H1 (cell line): ENCODE measurements around the gene AMOT. TPM values are rescaled to one million over a fixed set of nuclear protein-coding genes. Genes with fewer than 3 reads are reported as not detected.

Experiments
- CTCF ChIA-PET: fragments of 300-600 bp; sonication (Branson Sonifier 250); formaldehyde crosslinking; loops from one replicate; lab custom pipeline; 2021; ENCODE audit not compliant: partially characterized antibody; lab: Charles Lee
- POLR2A ChIA-PET: fragments of 300-600 bp; sonication (Branson Sonifier 250); formaldehyde crosslinking; loops from one replicate; lab custom pipeline; 2021; ENCODE audit warnings: inconsistent platforms; ENCODE audit not compliant: partially characterized antibody; lab: Charles Lee
- DNase-seq, 2 experiments: peaks; one replicate each; pipeline versions ENCODE4 v3.0.0 to v3.0.0-alpha.2; 2010 to 2022; ENCODE audit warnings: low spot score in 2 of 2, low read depth in 1 of 2, mixed read lengths in 1 of 2
- FAIRE-seq: peaks from 2 replicates; lab custom pipeline; 2011; peaks lifted over from hg19 to GRCh38; lab: Jason Lieb, UNC
- H2AFZ ChIP-seq: 2 replicates; pipeline ENCODE4 v1.8.1; 2012; ENCODE audit warnings: low read length, inconsistent platforms
- H2AK5ac ChIP-seq: 2 replicates; pipeline ENCODE4 v1.6.1; 2013; ENCODE audit warnings: low read depth, low read length
- H2BK120ac ChIP-seq: replicated peaks from 2 replicates; pipeline ENCODE3; 2013; ENCODE audit warnings: low read depth, low read length, inconsistent platforms
- H2BK12ac ChIP-seq: 2 replicates; pipeline ENCODE4 v1.6.1; 2013; ENCODE audit warnings: low read depth, low read length
- H2BK15ac ChIP-seq: 2 replicates; pipeline ENCODE4 v1.6.1; 2013; ENCODE audit warnings: low read length
- H2BK20ac ChIP-seq: 2 replicates; pipeline ENCODE4 v1.6.1; 2013; ENCODE audit warnings: low read length
- H2BK5ac ChIP-seq: 2 replicates; pipeline ENCODE4 v1.6.1; 2013; ENCODE audit warnings: low read depth, low read length
- H3K14ac ChIP-seq: 2 replicates; pipeline ENCODE4 v1.6.1; 2013; ENCODE audit warnings: inconsistent platforms; ENCODE audit not compliant: insufficient read length
- H3K18ac ChIP-seq: 2 replicates; pipeline ENCODE4 v1.6.1; 2013; ENCODE audit warnings: low read length; ENCODE audit errors: extremely low read depth
- H3K23ac ChIP-seq: 2 replicates; pipeline ENCODE4 v1.6.1; 2013; ENCODE audit warnings: inconsistent platforms; ENCODE audit not compliant: insufficient read length
- H3K23me2 ChIP-seq: 2 replicates; pipeline ENCODE4 v1.6.1; 2013; ENCODE audit warnings: low read depth, low read length
- H3K27ac ChIP-seq: 2 replicates; pipeline ENCODE4 v1.6.1; 2011; ENCODE audit warnings: low read depth, low read length, inconsistent platforms
- H3K27me3 ChIP-seq, 4 experiments: replicated peaks in 1 of 4; 1 replicate in 1 of 4; 2 replicates in 3 of 4; pipeline versions ENCODE4 v1.6.1 to v1.8.1; 2011 to 2013; ENCODE audit warnings: low read length in 3 of 4, mild to moderate bottlenecking in 3 of 4, inconsistent platforms in 2 of 4, mixed read lengths in 2 of 4, moderate library complexity in 1 of 4; ENCODE audit not compliant: control insufficient read depth in 3 of 4, insufficient read depth in 3 of 4; ENCODE audit errors: extremely low read depth in 1 of 4
- H3K36me3 ChIP-seq, 4 experiments: 2 replicates each; pipeline versions ENCODE4 v1.6.1 to v1.8.1; 2011 to 2013; ENCODE audit warnings: mild to moderate bottlenecking in 4 of 4, low read length in 3 of 4, moderate library complexity in 2 of 4, control low read depth in 1 of 4, inconsistent platforms in 1 of 4; ENCODE audit not compliant: insufficient read depth in 4 of 4, control insufficient read depth in 2 of 4
- H3K4ac ChIP-seq: replicated peaks from 2 replicates; pipeline ENCODE3; 2013; ENCODE audit warnings: low read length, low read depth, mixed read lengths, inconsistent platforms; ENCODE audit not compliant: insufficient read length
- H3K4me1 ChIP-seq, 4 experiments: replicated peaks in 1 of 4; 1 replicate in 1 of 4; 2 replicates in 3 of 4; pipeline versions ENCODE4 v1.6.1 to v1.8.1; 2011 to 2013; ENCODE audit warnings: low read length in 3 of 4, inconsistent platforms in 2 of 4, mixed read lengths in 1 of 4; ENCODE audit not compliant: insufficient read depth in 4 of 4, control insufficient read depth in 3 of 4
- H3K4me2 ChIP-seq, 2 experiments: 2 replicates each; pipeline versions ENCODE4 v1.6.1 to v1.8.1; 2011 to 2013; ENCODE audit warnings: low read depth in 2 of 2, low read length in 2 of 2, control low read depth in 1 of 2, inconsistent platforms in 1 of 2, mild to moderate bottlenecking in 1 of 2; ENCODE audit not compliant: insufficient read depth in 1 of 2
- H3K4me3 ChIP-seq, 4 experiments: fragments of 200-600, 300-600 bp in 1 of 4; sonication (generic), shearing (Covaris generic), sonication (Bioruptor Twin) in 1 of 4; 2 replicates each; pipeline versions ENCODE4 v1.5.1 to v1.8.1; 2011 to 2016; ENCODE audit warnings: low read length in 4 of 4, low read depth in 3 of 4, control low read depth in 2 of 4, inconsistent platforms in 2 of 4, mild to moderate bottlenecking in 2 of 4, mixed read lengths in 1 of 4, moderate library complexity in 1 of 4; ENCODE audit not compliant: insufficient read depth in 2 of 4; ENCODE audit errors: extremely low read depth in 1 of 4
- H3K56ac ChIP-seq: replicated peaks from 2 replicates; pipeline ENCODE3; 2013; ENCODE audit warnings: low read depth, mild to moderate bottlenecking, mixed read lengths, low read length, inconsistent platforms; ENCODE audit not compliant: insufficient read length
- H3K79me1 ChIP-seq: 2 replicates; pipeline ENCODE4 v1.6.1; 2013; ENCODE audit warnings: low read depth, low read length, control low read depth
- H3K79me2 ChIP-seq, 2 experiments: 2 replicates each; pipeline versions ENCODE4 v1.6.1 to v1.8.1; 2012 to 2013; ENCODE audit warnings: low read length in 2 of 2, mild to moderate bottlenecking in 2 of 2, inconsistent platforms in 1 of 2; ENCODE audit not compliant: insufficient read depth in 2 of 2, control insufficient read depth in 1 of 2
- H3K9ac ChIP-seq, 4 experiments: replicated peaks in 1 of 4; 1 replicate in 1 of 4; 2 replicates in 3 of 4; pipeline versions ENCODE4 v1.6.1 to v1.8.1; 2011 to 2013; ENCODE audit warnings: low read depth in 3 of 4, low read length in 3 of 4, control low read depth in 2 of 4, mild to moderate bottlenecking in 2 of 4, moderate library complexity in 2 of 4, inconsistent platforms in 1 of 4; ENCODE audit errors: extremely low read depth in 1 of 4
- H3K9me3 ChIP-seq, 2 experiments: 2 replicates each; pipeline versions ENCODE4 v1.6.1 to v1.8.1; 2012 to 2013; ENCODE audit warnings: mild to moderate bottlenecking in 2 of 2, moderate library complexity in 2 of 2, control low read depth in 1 of 2, inconsistent platforms in 1 of 2, low read depth in 1 of 2, low read length in 1 of 2, mixed read lengths in 1 of 2; ENCODE audit not compliant: insufficient read depth in 2 of 2
- H4K20me1 ChIP-seq, 2 experiments: replicated peaks in 1 of 2; 2 replicates each; pipeline versions ENCODE3 to v1.8.1; 2011 to 2013; ENCODE audit warnings: inconsistent platforms in 2 of 2, low read length in 2 of 2, mild to moderate bottlenecking in 1 of 2; ENCODE audit not compliant: insufficient read depth in 2 of 2, control insufficient read depth in 1 of 2
- H4K5ac ChIP-seq: 2 replicates; pipeline ENCODE4 v1.6.1; 2013; ENCODE audit warnings: low read length, low read depth, mixed read lengths, inconsistent platforms; ENCODE audit not compliant: insufficient read length
- H4K8ac ChIP-seq: 2 replicates; pipeline ENCODE4 v1.8.0; 2013; ENCODE audit warnings: mild to moderate bottlenecking, moderate library complexity, low read length, inconsistent platforms; ENCODE audit not compliant: insufficient read depth; ENCODE audit errors: extremely low read depth
- H4K91ac ChIP-seq: replicated peaks from 2 replicates; pipeline ENCODE3; 2013; ENCODE audit warnings: low read length, mixed read lengths, inconsistent platforms; ENCODE audit not compliant: insufficient read length
- CBX8 ChIP-seq: fragments of 300-800, 300-1000 bp; sonication (generic); IDR thresholded peaks from 2 replicates; pipeline ENCODE4 v1.7.1; 2016; ENCODE audit warnings: low read depth, low read length, borderline replicate concordance
- CEBPB ChIP-seq: IDR thresholded peaks from 2 replicates; pipeline ENCODE4 v1.6.1; 2012; ENCODE audit warnings: low read depth, low read length
- CHD2 ChIP-seq: IDR thresholded peaks from 2 replicates; pipeline ENCODE4 v1.6.1; 2012; ENCODE audit warnings: low read length, improper control_type of control experiment
- GABPA ChIP-seq: IDR thresholded peaks from 2 replicates; pipeline ENCODE4 v1.6.1; 2011; ENCODE audit warnings: mild to moderate bottlenecking, low read length, moderate library complexity, borderline replicate concordance; ENCODE audit not compliant: insufficient read depth
- HDAC6 ChIP-seq: IDR thresholded peaks from one replicate; pipeline ENCODE4 v1.7.1; 2012; ENCODE audit warnings: low read depth, mild to moderate bottlenecking, inconsistent platforms, low read length, moderate library complexity
- NRF1 ChIP-seq: IDR thresholded peaks from 2 replicates; pipeline ENCODE4 v1.6.1; 2011; ENCODE audit warnings: mild to moderate bottlenecking, low read depth, low read length, improper control_type of control experiment
- POLR2A ChIP-seq, 2 experiments: IDR thresholded peaks; 1 replicate in 1 of 2; 2 replicates in 1 of 2; pipeline ENCODE4 v1.6.1; 2011; ENCODE audit warnings: low read depth in 2 of 2, low read length in 2 of 2, mild to moderate bottlenecking in 2 of 2; ENCODE audit errors: control extremely low read depth in 1 of 2
- RAD21 ChIP-seq, 2 experiments: IDR thresholded peaks in 1 of 2; conservative IDR thresholded peaks in 1 of 2; 2 replicates each; pipeline ENCODE4 v1.6.1; 2011; ENCODE audit warnings: low read depth in 2 of 2, low read length in 2 of 2, improper control_type of control experiment in 1 of 2, inconsistent platforms in 1 of 2, mild to moderate bottlenecking in 1 of 2, moderate library complexity in 1 of 2
- RFX5 ChIP-seq: IDR thresholded peaks from 2 replicates; pipeline ENCODE4 v1.6.1; 2011; ENCODE audit warnings: low read depth, low read length, improper control_type of control experiment, borderline replicate concordance
- RXRA ChIP-seq: IDR thresholded peaks from 2 replicates; pipeline ENCODE4 v1.6.1; 2011; ENCODE audit warnings: low read depth, mild to moderate bottlenecking, low read length, moderate library complexity; ENCODE audit not compliant: insufficient read depth
- SIN3A ChIP-seq, 2 experiments: IDR thresholded peaks in 1 of 2; conservative IDR thresholded peaks in 1 of 2; 2 replicates each; pipeline ENCODE4 v1.6.1; 2011 to 2012; ENCODE audit warnings: low read length in 2 of 2, improper control_type of control experiment in 1 of 2, low read depth in 1 of 2, mild to moderate bottlenecking in 1 of 2
- TAF1 ChIP-seq: IDR thresholded peaks from 2 replicates; pipeline ENCODE4 v1.6.1; 2011; ENCODE audit warnings: mild to moderate bottlenecking, low read depth, low read length
- YY1 ChIP-seq: IDR thresholded peaks from 2 replicates; pipeline ENCODE4 v1.6.1; 2011; ENCODE audit warnings: low read depth, mild to moderate bottlenecking, low read length
- WGBS, 2 experiments: shearing (Covaris generic) in 1 of 2; methylation state at CpG; one replicate each; pipeline versions ENCODE4 v1.1.6 to v1.1.7; 2013 to 2015; ENCODE audit warnings: low lambda C conversion rate in 2 of 2, mixed read lengths in 2 of 2, inconsistent platforms in 1 of 2, low coverage in 1 of 2, missing lambda C conversion rate in 1 of 2; ENCODE audit not compliant: insufficient replicate concordance in 2 of 2, insufficient coverage in 1 of 2, insufficient read length in 1 of 2; ENCODE audit errors: extremely low coverage in 1 of 2, missing lambda C conversion rate in 1 of 2; 5-methylcytosine and 5-hydroxymethylcytosine counted together
- polyA plus RNA-seq, 7 experiments: library from polyadenylated mRNA; depleted of rRNA in 3 of 7; stranded (reverse) in 5 of 7; unstranded in 2 of 7; fragments of >200 nt in 5 of 7; fragments of 200-250 nt in 2 of 7; gene quantifications; 1 replicate in 5 of 7; 2 replicates in 1 of 7; 4 replicates in 1 of 7; pipeline versions ENCODE4 v1.2.1 to v1.2.3, GENCODE V29; 2011 to 2013; ENCODE audit warnings: missing spikeins in 2 of 7, mixed read lengths in 2 of 7
- total RNA-seq: library from RNA; stranded (reverse); fragmentation: NEBNext Ultra II Directional; extraction: Animal tissue kit (Norgen Biotek cat#: 25700); gene quantifications from 2 replicates; pipeline ENCODE4 v1.2.1, GENCODE V29; 2021

Gene AMOT
- total and polyA plus RNA-seq, 2 of the 8 experiments (the other 6 are each of a cell fraction or from before 2014, with no cell fraction given) = 2.3 to 7.1 TPM

DNA sequence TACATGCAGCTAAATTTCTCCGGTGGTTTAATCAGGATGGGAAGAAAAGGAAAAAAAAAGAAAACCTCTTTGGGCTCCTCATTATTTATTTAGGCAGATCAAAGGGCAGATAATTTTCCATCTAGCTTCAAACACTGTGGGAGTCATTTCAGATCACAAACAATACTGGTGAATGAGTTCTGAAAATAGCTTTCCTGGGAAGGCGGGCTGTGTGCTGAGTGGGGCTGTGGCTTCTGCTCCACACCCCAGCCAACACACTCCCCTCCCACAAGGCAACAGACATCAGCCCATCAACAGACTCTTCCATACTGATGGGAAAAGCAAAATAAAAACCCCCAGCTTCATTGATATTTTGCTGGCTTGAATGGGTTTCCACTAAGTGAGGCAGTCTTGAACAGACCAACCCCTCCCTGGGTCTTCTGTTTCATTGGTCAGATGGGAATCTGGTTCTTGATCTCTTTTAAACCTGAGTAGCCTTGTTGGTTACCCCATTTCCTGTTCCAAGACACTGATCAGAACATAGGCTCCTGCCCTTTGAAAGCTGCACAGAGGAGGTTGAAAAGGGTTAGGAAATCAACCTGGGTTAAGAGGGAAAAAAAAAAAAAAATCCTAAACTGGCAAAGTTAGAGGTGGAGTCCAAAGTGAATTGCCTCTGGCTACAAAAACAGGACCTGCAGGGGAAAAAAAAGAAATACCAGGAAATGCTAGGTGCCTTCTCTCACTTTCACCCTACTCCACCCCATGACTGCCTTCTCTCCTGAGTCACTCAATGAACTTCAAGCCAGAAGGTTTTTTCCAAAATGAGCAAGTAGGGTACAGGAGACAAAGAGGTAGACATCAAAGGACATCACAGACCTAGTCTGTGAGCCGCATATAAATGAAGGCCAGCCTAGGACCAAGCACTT lies 20.0 kb downstream of the AMOT start:
- H2BK120ac ChIP-seq = no peak overlapping the region
- no peak overlapping the region for H4K8ac ChIP-seq
- TF ChIP-seq HDAC6 (no peak), CHD2 (no peak), TAF1 (no peak), RFX5 (no peak), SIN3A (conservative IDR thresholded peaks at IDR 0.05 in 1 of 2, IDR thresholded peaks at IDR 0.05 in 1 of 2; ENCODE audit: low read depth in 1 of 2, low read length in 2 of 2) (no peak), RAD21 (IDR thresholded peaks at IDR 0.05 in 1 of 2, conservative IDR thresholded peaks at IDR 0.05 in 1 of 2; ENCODE audit: low read depth in 2 of 2, low read length in 2 of 2) (no peak), YY1 (no peak), NRF1 (no peak), RXRA (no peak), GABPA (no peak), CBX8 (no peak), CEBPB (no peak), POLR2A (IDR thresholded peaks at IDR 0.05; ENCODE audit: control extremely low read depth in 1 of 2, low read depth in 2 of 2, low read length in 2 of 2) (no peak)
- H3K9me3 ChIP-seq = no peaks in the 10 kb centered on the region
- no peaks in the 10 kb centered on the region for H3K79me1 ChIP-seq
- H3K4ac ChIP-seq = no peak overlapping the region
- H4K20me1 ChIP-seq = no peaks in the 10 kb centered on the region
- H3K27me3 ChIP-seq = no peaks in the 10 kb centered on the region
- FAIRE-seq (no peak), DNase-seq (no peak)
- H2BK20ac ChIP-seq = no peak overlapping the region
- H3K23me2 ChIP-seq = no peaks in the 10 kb centered on the region
- no peak overlapping the region for H3K23ac ChIP-seq
- H3K79me2 ChIP-seq = no peaks in the 10 kb centered on the region
- H3K27ac ChIP-seq = no peak overlapping the region
- 95% methylated on average over 2 of the region's 3 CpGs; no CpG with 5 or more reads in 1 of the 2 experiments for WGBS, 2 experiments
- H3K4me2 ChIP-seq = no peak overlapping the region
- H4K5ac ChIP-seq = no peak overlapping the region
- H2AFZ ChIP-seq = no peak overlapping the region
- H3K36me3 ChIP-seq = no peaks in the 10 kb centered on the region
- H2BK5ac ChIP-seq = no peak overlapping the region
- ChIA-PET CTCF (interaction anchor here (0.8 kb wide), 1 partner anchor 18 kb away, joined by 3 read pairs; no protein-coding TSS in a partner anchor), POLR2A (no interaction called here)
- no peak overlapping the region for H2BK12ac ChIP-seq
- no peak overlapping the region for H3K18ac ChIP-seq
- no peak overlapping the region for H3K56ac ChIP-seq
- H3K4me1 ChIP-seq = no peaks in the 10 kb centered on the region; a peak in 1 of 7 replicates
- H2BK15ac ChIP-seq = no peak overlapping the region
- no peak overlapping the region for H3K14ac ChIP-seq
- no peak overlapping the region for H3K9ac ChIP-seq
- no peak overlapping the region for H3K4me3 ChIP-seq
- no peak overlapping the region for H4K91ac ChIP-seq
- no peak overlapping the region for H2AK5ac ChIP-seq
